ENCODE measurements around the gene C1GALT1.
"Not testable (repeated sequence)": the region's sequence is repeated elsewhere in the genome, so short reads cannot be mapped to it uniquely, and the experiment has no call there.

Gene C1GALT1

GRCh38 chr7:7182156-7183060, at the start of gene C1GALT1:
TSS of gene C1GALT1 (plus strand) at chr7:7182544. CDS start at chr7:7234320, 51,776 bp downstream.
- peak; percentile 72 to 98 (median 96) for DNase-seq

DNA sequence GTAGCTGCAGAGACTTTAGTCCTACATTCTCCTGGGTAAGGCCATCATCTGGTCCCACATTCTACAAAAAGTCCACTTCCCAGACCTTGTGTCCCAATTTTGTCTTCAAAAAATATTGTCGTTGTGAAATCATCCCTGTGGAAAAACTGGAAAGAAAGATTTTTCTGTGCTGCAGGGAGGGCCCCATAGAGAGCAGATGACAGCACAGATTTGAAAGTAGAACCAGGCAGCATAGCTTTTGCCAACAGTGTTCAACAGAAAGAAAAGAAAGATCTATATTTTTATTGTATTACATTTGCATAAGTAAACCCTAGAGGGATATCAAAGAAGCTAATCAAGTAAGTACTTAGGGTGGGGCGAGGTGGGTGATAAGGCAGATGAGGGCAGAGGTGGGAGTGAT, 48.3 kb upstream of the C1GALT1 start:
- DNase-seq = no peak

DNA sequence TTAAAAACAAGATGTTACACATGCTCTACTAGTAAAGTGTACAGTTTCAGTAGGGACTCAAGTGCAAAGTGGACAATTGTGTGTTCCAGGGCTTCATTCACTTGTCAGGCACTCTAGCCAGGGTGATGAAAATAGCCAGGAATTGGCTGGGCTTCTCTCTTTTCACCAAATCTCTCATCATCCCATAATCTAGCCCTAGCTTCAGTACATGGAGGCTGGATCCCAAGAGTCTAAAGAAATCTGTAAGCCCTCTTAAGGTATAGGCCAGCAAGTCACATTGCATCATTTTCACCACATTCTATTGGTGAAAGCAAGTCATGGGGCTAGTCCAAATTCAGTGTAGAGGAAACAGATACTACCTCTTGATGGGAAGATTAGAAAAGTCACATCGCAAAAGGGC, 47.3 kb upstream of the C1GALT1 start:
- no peak for DNase-seq

GRCh38 chr7:7135924-7136323, 46.4 kb upstream of the C1GALT1 start:
- not testable (repeated sequence) for DNase-seq

GRCh38 chr7:7136466-7137381, 45.6 kb upstream of the C1GALT1 start:
- no peak for DNase-seq

DNA sequence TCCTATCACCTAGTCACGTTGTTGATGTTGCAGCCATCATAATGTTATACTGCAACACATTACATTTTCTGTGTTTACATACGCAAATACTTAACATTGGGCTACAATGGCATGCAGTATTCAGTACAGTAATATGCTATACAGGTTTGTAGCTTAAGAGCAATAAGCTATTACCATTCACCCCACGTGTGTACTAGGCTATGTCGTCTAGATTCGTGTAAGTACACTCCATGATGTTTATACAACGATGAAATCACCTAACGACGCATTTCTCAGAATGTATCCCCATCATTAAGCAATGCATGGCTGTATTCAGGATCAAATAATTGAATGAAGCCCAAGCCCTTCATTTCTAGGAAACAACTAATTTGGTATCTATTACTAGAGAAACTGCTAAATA, 43.4 kb upstream of the C1GALT1 start:
- DNase-seq = no peak

GRCh38 chr7:7143404-7143803, 38.9 kb upstream of the C1GALT1 start:
- DNase-seq = not testable (repeated sequence)

DNA sequence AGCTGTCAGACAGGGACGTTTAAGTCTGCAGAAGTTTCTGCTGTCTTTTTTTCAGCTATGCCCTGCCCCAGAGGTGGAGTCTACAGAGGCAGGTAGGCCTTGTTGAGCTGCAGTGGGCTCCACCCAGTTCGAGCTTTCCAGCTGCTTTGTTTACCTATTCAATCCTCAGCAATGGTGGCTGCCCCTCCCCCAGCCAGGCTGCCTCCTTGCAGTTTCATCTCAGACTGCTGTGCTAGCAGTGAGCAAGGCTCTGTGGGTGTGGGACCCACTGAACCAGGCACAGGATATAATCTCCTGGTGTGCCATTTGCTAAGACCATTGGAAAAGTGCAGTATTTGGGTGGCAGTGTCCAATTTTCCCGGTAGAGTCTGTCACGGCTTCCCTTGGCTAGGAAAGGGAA, 37.2 kb upstream of the C1GALT1 start:
- not testable (repeated sequence) for DNase-seq

GRCh38 chr7:7146837-7147236, 35.5 kb upstream of the C1GALT1 start:
- DNase-seq = no peak

DNA sequence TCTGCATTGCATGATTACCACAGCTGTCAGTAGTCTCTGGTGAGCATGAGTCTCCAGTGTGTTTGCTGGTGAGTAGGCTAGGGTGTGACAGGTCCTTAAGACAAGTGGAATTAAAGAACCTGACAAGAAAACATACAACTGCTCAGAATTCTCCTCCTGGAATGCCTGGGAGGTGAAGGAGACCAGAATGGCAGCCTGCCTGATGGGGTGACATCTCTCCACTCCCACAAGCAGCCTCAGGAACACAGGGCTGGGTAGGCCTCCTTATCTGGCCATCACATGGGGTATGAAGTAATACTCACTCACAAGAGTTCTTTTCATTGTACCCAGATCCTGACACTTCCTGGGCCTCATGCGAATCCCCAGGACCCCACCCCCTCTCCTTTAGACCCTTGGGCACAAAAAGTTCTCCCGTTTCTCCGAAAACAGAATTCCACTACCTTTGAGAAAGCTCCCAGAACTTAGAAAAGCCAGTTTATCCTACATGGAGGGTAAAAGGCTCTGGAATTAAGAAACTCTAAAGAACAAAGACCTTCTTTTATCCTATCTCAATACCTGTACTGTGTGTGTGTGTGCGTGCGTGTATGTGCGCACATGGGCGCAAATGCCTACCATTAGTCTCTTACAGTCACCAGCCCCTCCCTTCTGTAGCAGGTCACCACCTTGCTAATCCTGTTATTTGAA, 33.4 kb upstream of the C1GALT1 start:
- no peak for DNase-seq

- no peak for DNase-seq
Measured at GRCh38 chr7:7151285-7151684, 31.1 kb upstream of the C1GALT1 start.

DNA sequence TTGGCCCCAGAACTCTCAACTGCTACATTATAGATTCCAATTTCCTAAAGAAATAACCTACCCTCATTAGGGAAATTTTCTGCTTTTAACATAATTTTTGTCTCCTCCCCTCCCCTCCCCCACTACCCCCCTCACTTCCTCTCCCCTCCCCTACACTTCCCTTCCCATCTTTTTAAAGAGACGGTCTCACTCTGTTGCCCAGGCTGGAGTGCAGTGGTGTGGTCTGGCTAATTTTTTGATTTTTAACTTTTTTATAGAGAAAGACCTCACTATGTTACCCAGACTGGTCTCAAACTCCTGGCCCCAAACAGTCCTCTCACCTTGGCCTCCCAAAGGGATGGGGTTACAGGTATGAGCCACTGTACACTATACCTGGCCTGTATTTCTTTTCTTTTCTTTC, 30.5 kb upstream of the C1GALT1 start:
- DNase-seq = no peak

DNA sequence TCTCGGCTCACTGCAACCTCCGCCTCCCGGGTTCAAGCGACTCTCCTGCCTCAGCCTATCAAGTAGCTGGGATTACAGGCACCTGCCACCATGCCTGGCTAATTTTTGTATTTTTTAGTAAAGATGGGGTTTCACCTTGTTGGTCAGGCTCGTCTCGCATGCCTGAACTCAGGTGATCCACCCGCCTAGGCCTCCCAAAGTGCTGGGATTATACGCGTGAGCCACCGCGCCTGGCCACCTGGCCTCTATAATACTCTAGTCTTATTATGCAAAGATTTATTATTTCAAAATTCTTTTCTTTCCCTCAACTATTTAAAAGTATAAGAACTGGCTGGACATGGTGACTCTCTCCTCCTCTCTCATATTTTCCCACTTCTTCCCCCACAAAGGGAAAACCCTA, 30.0 kb upstream of the C1GALT1 start:
- DNase-seq = no peak

DNA sequence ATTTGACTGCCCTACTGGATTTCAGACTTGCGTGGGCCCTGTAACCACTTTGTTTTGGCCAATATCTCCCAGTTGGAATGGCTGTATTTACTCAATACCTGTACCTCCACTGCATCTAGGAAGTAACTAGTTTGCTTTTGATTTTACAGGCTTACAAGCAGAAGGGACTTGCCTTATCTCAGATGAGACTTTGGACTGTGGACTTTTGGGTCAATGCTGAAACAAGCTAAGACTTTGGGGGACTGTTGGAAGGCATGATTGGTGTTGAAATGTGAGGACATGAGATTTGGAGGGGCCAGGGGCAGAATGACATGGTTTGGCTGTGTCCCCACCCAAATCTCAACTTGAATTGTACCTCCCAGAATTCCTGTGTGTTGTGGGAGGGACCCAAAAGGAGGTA, 28.0 kb upstream of the C1GALT1 start:
- DNase-seq = not testable (repeated sequence)

DNA sequence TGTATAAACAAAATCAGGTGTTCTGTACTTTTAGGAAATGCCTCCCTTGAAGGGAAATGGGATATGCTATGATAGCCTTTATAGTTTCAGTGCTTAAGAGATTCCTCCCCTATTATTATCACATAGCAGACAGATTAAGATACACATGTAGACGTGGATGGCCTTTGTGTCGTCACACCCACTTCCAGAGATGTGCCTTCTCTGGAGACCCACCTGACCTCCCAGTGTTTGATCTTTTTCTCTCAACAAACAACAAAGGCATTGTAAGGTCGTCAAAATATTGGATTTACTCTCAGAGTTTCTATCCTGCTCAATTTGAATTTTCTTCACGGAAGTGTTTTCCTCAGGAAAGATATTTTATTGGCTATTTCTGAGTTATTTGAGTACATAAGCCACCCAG, 25.7 kb upstream of the C1GALT1 start:
- no peak for DNase-seq

DNA sequence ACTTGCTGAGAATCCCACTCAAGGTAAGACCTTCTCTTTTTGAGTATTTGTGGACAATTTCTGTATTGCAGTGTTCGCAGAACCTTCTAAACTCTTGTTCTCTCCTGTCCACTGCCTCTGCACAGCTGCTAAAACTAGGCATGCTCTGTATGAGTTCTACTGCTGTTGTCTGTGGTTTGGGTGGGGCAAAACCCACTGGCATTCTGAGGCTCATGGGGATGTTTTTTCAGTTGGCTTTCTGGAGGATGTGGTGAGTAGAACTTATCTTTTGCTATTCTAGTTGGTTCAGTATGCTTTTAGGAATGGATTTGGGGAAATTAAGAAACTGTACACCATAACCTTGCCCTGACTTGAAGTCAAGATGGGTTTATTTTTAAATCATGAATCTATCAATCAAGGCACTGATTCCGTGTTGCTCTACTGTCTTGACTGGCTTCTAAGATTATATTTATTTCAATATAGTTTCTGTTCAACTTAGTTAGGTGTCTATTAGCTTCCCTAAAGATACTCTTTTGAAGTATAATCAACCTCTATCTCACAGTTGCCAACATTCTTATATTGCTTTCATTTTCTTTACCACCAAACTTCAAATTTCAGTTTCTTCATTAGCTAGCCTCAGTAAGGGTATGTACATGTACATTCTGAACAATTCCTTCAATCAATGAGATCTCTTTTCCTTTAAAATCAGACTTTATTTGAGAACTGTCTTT, 25.0 kb upstream of the C1GALT1 start:
- no peak for DNase-seq

DNA sequence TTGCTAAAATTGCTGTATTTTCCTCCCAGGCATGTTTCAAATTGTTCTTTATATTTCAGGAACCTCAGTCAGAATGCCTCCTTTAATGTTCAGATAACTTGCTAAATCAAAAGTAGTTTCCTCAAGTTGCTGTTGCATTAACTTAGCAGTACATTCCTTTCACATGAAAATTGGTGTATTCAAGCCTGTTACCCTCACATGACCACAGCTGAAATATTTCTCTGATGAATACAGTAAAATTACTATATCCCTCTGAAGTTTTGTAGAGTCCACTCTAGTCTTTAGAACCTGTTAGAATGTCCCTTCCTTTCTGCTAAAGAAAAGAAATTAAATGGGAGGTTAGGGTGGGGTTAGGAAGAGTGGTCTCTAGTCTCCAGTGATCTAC, 24.5 kb upstream of the C1GALT1 start:
- no peak for DNase-seq

GRCh38 chr7:7159063-7159658, 23.2 kb upstream of the C1GALT1 start:
- no peak for DNase-seq

- no peak for DNase-seq
Measured at GRCh38 chr7:7164591-7164990, 17.8 kb upstream of the C1GALT1 start.

- no peak for DNase-seq
Measured at GRCh38 chr7:7165372-7165771, 17.0 kb upstream of the C1GALT1 start.

GRCh38 chr7:7166318-7166717, 16.0 kb upstream of the C1GALT1 start:
- DNase-seq = no peak

Data from nucleus accumbens (tissue), 56 donors.